IMR-90 (cell line): ENCODE data around the gene LTB4R2. TPM values are rescaled to one million over a fixed set of nuclear protein-coding genes. Genes with fewer than 3 reads are reported as not detected.

Experiments used
- ATAC-seq: fragments of 200-7000 bp; cut with Tn5 transposase; 2 replicates; pipeline ENCODE4 v1.9.1; 2020; ENCODE audit warnings: low read depth, mild to moderate bottlenecking, moderate library complexity
- BruUV-seq: library from RNA; stranded (reverse); fragments of 400-500 nt; replicated peaks from 2 replicates; lab custom pipeline; 2021; lab: Mats Ljungman, UMichigan
- CTCF ChIA-PET: fragments of 300-600 bp; formaldehyde crosslinking; extraction: SDS; loops from one replicate; lab custom pipeline; 2021; ENCODE audit warnings: antibody characterized with exemption; lab: Yijun Ruan, JAX
- POLR2A ChIA-PET: fragments of 300-600 bp; sonication (Branson Sonifier 250); formaldehyde crosslinking; loops from one replicate; lab custom pipeline; 2022; ENCODE audit warnings: antibody characterized with exemption; ENCODE audit not compliant: unreplicated experiment; lab: Charles Lee
- DNase-seq: peaks from one replicate; pipeline ENCODE4 v3.0.0; 2013
- H2AFZ ChIP-seq: replicated peaks from 2 replicates; pipeline ENCODE3; 2013; ENCODE audit warnings: low read length, mild to moderate bottlenecking; ENCODE audit not compliant: poor library complexity
- H2AK5ac ChIP-seq: 2 replicates; pipeline ENCODE4 v1.6.1; 2013; ENCODE audit warnings: low read depth, low read length, inconsistent platforms
- H2AK9ac ChIP-seq: replicated peaks from 2 replicates; pipeline ENCODE3; 2013; ENCODE audit warnings: mild to moderate bottlenecking, low read depth, low read length, moderate library complexity; ENCODE audit not compliant: poor library complexity
- H2BK120ac ChIP-seq: 2 replicates; pipeline ENCODE4 v1.6.1; 2013; ENCODE audit warnings: low read depth, low read length, inconsistent platforms
- H2BK15ac ChIP-seq: 3 replicates; pipeline ENCODE4 v1.6.1; 2013; ENCODE audit warnings: low read depth, low read length, inconsistent platforms
- H2BK20ac ChIP-seq: 2 replicates; pipeline ENCODE4 v1.6.1; 2013; ENCODE audit warnings: low read depth, mild to moderate bottlenecking, inconsistent platforms, low read length, moderate library complexity
- H2BK5ac ChIP-seq: 2 replicates; pipeline ENCODE4 v1.6.1; 2013; ENCODE audit warnings: mild to moderate bottlenecking, low read depth, low read length, inconsistent platforms; ENCODE audit not compliant: poor library complexity, severe bottlenecking
- H3K14ac ChIP-seq: replicated peaks from 2 replicates; pipeline ENCODE4 v1.6.1; 2013; ENCODE audit warnings: low read depth, low read length, inconsistent platforms
- H3K18ac ChIP-seq: 2 replicates; pipeline ENCODE4 v1.6.1; 2013; ENCODE audit warnings: low read depth, low read length, control low read depth
- H3K23ac ChIP-seq: 2 replicates; pipeline ENCODE4 v1.6.1; 2013; ENCODE audit warnings: low read depth, low read length, inconsistent platforms
- H3K27ac ChIP-seq: 2 replicates; pipeline ENCODE4 v1.5.1; 2013; ENCODE audit warnings: mild to moderate bottlenecking, control low read depth, low read length; ENCODE audit not compliant: insufficient read depth
- H3K27me3 ChIP-seq: 2 replicates; pipeline ENCODE4 v1.6.1; 2013; ENCODE audit warnings: low read length; ENCODE audit not compliant: control insufficient read depth, insufficient read depth
- H3K36me3 ChIP-seq: 2 replicates; pipeline ENCODE4 v1.6.1; 2013; ENCODE audit warnings: low read length, mixed read lengths; ENCODE audit not compliant: control insufficient read depth, insufficient read depth
- H3K4ac ChIP-seq: 2 replicates; pipeline ENCODE4 v1.6.1; 2013; ENCODE audit warnings: low read depth, low read length, inconsistent platforms
- H3K4me1 ChIP-seq: 2 replicates; pipeline ENCODE4 v1.6.1; 2013; ENCODE audit warnings: low read length, mixed read lengths; ENCODE audit not compliant: control insufficient read depth, insufficient read depth
- H3K4me2 ChIP-seq: 2 replicates; pipeline ENCODE4 v1.6.1; 2013; ENCODE audit warnings: low read depth, mild to moderate bottlenecking, control low read depth, low read length, moderate library complexity
- H3K4me3 ChIP-seq: 2 replicates; pipeline ENCODE4 v1.5.1; 2013; ENCODE audit warnings: low read depth, mild to moderate bottlenecking, control low read depth, low read length, moderate library complexity; ENCODE audit not compliant: insufficient read depth
- H3K56ac ChIP-seq: 2 replicates; pipeline ENCODE4 v1.6.1; 2013; ENCODE audit warnings: low read length, inconsistent platforms; ENCODE audit not compliant: insufficient read depth; ENCODE audit errors: extremely low read depth
- H3K79me1 ChIP-seq, 2 experiments: 2 replicates each; pipeline ENCODE4 v1.6.1; 2013; ENCODE audit warnings: low read length in 2 of 2, inconsistent platforms in 1 of 2, low read depth in 1 of 2
- H3K9ac ChIP-seq: 2 replicates; pipeline ENCODE4 v1.6.1; 2013; ENCODE audit warnings: low read depth, low read length, control low read depth
- H3K9me1 ChIP-seq: 2 replicates; pipeline ENCODE4 v1.6.1; 2013; ENCODE audit warnings: low read length, inconsistent platforms; ENCODE audit not compliant: insufficient read depth
- H3K9me3 ChIP-seq: 2 replicates; pipeline ENCODE4 v1.6.1; 2013; ENCODE audit warnings: low read length; ENCODE audit not compliant: control insufficient read depth, insufficient read depth
- H4K20me1 ChIP-seq: 2 replicates; pipeline ENCODE4 v1.6.1; 2013; ENCODE audit warnings: low read length, inconsistent platforms; ENCODE audit not compliant: insufficient read depth
- H4K5ac ChIP-seq: 2 replicates; pipeline ENCODE4 v1.6.1; 2013; ENCODE audit warnings: mild to moderate bottlenecking, low read depth, low read length, control low read depth
- H4K8ac ChIP-seq, 2 experiments: 2 replicates each; pipeline ENCODE4 v1.6.1; 2013; ENCODE audit warnings: low read depth in 2 of 2, low read length in 2 of 2, control low read depth in 1 of 2, inconsistent platforms in 1 of 2
- H4K91ac ChIP-seq: 2 replicates; pipeline ENCODE4 v1.6.1; 2013; ENCODE audit warnings: low read depth, low read length, inconsistent platforms; ENCODE audit not compliant: insufficient read depth
- CHD1 ChIP-seq: IDR thresholded peaks from 2 replicates; pipeline ENCODE4 v1.6.1; 2012; ENCODE audit warnings: low read depth, low read length, improper control_type of control experiment
- FOS ChIP-seq: fragments of 150-350 bp; IDR thresholded peaks from 2 replicates; pipeline ENCODE4 v1.6.1; 2016; ENCODE audit warnings: low read depth, low read length
- MAFK ChIP-seq: IDR thresholded peaks from 2 replicates; pipeline ENCODE4 v1.6.1; 2012; ENCODE audit warnings: low read depth, low read length, improper control_type of control experiment
- MAZ ChIP-seq: IDR thresholded peaks from 2 replicates; pipeline ENCODE4 v1.6.1; 2012; ENCODE audit warnings: low read depth, mild to moderate bottlenecking, low read length, improper control_type of control experiment, moderate library complexity, borderline replicate concordance
- POLR2A ChIP-seq: IDR thresholded peaks from 2 replicates; pipeline ENCODE4 v1.6.1; 2012; ENCODE audit warnings: mild to moderate bottlenecking, low read depth, low read length
- RAD21 ChIP-seq: IDR thresholded peaks from 2 replicates; pipeline ENCODE4 v1.6.1; 2012; ENCODE audit warnings: low read length, improper control_type of control experiment
- RCOR1 ChIP-seq: IDR thresholded peaks from 2 replicates; pipeline ENCODE4 v1.6.1; 2012; ENCODE audit warnings: mild to moderate bottlenecking, low read length, improper control_type of control experiment; ENCODE audit not compliant: insufficient replicate concordance
- RFX5 ChIP-seq: IDR thresholded peaks from 2 replicates; pipeline ENCODE4 v1.8.0; 2012; ENCODE audit warnings: low read depth, mild to moderate bottlenecking, low read length, moderate library complexity
- SMC3 ChIP-seq: fragments of 150-350 bp; IDR thresholded peaks from 2 replicates; pipeline ENCODE4 v1.6.1; 2016; ENCODE audit warnings: low read depth, mild to moderate bottlenecking, antibody characterized with exemption, low read length, moderate library complexity
- WGBS, 2 experiments: methylation state at CpG; one replicate each; pipeline versions ENCODE4 v1.1.5 to v1.1.7; 2013; ENCODE audit warnings: missing lambda C conversion rate in 2 of 2; ENCODE audit not compliant: insufficient read length in 1 of 2; ENCODE audit errors: extremely low coverage in 2 of 2; 5-methylcytosine and 5-hydroxymethylcytosine counted together
- dilution Hi-C: fragments of 300-500 bp; cut with HindIII; formaldehyde crosslinking; loops from one replicate; pipeline ENCODE4 v1.14.3; 2018; ENCODE audit warnings: low sequenced_read_pairs; ENCODE audit not compliant: unreplicated experiment
- in situ Hi-C: fragments of 300-500 bp; cut with MboI; formaldehyde crosslinking; loops from 3 replicates; pipeline ENCODE4 v1.14.3; 2019; ENCODE audit warnings: low sequenced_read_pairs, inconsistent platforms, mixed read lengths
- intact Hi-C: fragments of 100-400 bp; cut with micrococcal nuclease; formaldehyde crosslinking; loops from 2 replicates; pipeline ENCODE4 v1.10.0; 2022
- polyA plus RNA-seq, 3 experiments: library from polyadenylated mRNA; depleted of rRNA; stranded (reverse); fragments of >200 nt; gene quantifications; 2 replicates each; pipeline ENCODE4 v1.2.3, GENCODE V29; 2012; ENCODE audit warnings: low replicate concordance in 1 of 3
- total RNA-seq: library from RNA; depleted of rRNA; stranded (reverse); fragments of >200 nt; gene quantifications from 2 replicates; pipeline ENCODE4 v1.2.3, GENCODE V29; 2012
- TF ChIP-seq, protein P1 (sequence below): fragments of 150-350 bp; IDR thresholded peaks from 2 replicates; pipeline ENCODE4 v1.6.1; 2016; ENCODE audit warnings: low read depth, mild to moderate bottlenecking, low read length, moderate library complexity, borderline replicate concordance
- TF ChIP-seq, protein P2 (sequence below): fragments of 150-350 bp; IDR thresholded peaks from 2 replicates; pipeline ENCODE4 v1.6.1; 2017; ENCODE audit warnings: mild to moderate bottlenecking, antibody characterized with exemption, low read length, low read depth
- TF ChIP-seq, protein P3 (sequence below): conservative IDR thresholded peaks from 2 replicates; pipeline ENCODE4 v1.5.1; 2012; ENCODE audit warnings: mild to moderate bottlenecking, low read depth, low read length, improper control_type of control experiment

LTB4R2 gene
- total and polyA plus RNA-seq, 2 of the 4 experiments (the other 2 are of a cell fraction) = 0.72 to 1.7 TPM

DNA sequence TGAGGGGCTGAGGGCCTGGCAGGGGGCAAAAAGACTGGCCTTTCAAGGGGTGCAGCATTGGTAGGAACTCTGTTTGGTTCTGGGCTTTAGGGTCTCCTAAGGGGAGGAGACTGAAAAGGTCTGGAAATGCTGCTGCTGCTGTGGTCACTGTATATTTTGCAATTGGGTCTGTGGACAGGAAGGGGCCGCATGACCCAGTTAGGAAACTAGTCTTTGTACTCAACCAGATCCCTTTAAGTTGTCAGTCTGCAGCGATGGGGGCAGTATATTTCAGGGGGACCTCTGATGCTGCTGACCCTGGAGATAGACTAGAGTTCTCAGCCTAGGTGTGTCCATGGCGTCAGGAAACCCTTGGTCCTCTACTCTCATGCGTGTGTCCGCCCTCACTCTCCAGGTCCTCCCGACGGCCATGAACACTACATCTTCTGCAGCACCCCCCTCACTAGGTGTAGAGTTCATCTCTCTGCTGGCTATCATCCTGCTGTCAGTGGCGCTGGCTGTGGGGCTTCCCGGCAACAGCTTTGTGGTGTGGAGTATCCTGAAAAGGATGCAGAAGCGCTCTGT is 5.4 kb downstream of the LTB4R2 start:
- peaks cover 7% of the 10 kb centered on the region; the same call in 1 of the 2 replicates for H3K4me1 ChIP-seq

More for the DNA sequence above, 5.4 kb downstream of the LTB4R2 start:
- Histone ChIP-seq H2AK5ac (no peak overlapping the region), H3K79me1 (no peaks in the 10 kb centered on the region), H2AK9ac (no peak overlapping the region), H3K4me2 (no peak overlapping the region), H3K23ac (no peak overlapping the region), H4K20me1 (no peaks in the 10 kb centered on the region; the same call in 1 of the 2 replicates), H3K9me3 (no peaks in the 10 kb centered on the region), H3K18ac (no peak overlapping the region), H3K27ac (no peak overlapping the region), H4K91ac (no peak overlapping the region), H3K36me3 (no peaks in the 10 kb centered on the region), H3K9me1 (peaks cover 9% of the 10 kb centered on the region), H3K27me3 (peaks cover 33% of the 10 kb centered on the region), H2AFZ (no peak overlapping the region), H2BK120ac (no peak overlapping the region), H2BK15ac (no peak overlapping the region), H2BK5ac (no peak overlapping the region), H3K56ac (no peak overlapping the region), H3K14ac (no peak overlapping the region), H3K4me3 (no peak overlapping the region), H4K8ac (no peak overlapping the region), H3K9ac (no peak overlapping the region), H3K4ac (no peak overlapping the region), H2BK20ac (no peak overlapping the region), H4K5ac (no peak overlapping the region)
- intact Hi-C loops = no loop called here
- dilution Hi-C loops = no loop called here
- ATAC-seq (no peak), DNase-seq (no peak)
- POLR2A ChIA-PET = no interaction called here
- BruUV-seq = no TSS peak
- 82% methylated on average over 3 of the region's 10 CpGs; no CpG with 5 or more reads in 1 of the 2 experiments for WGBS, 2 experiments
- TF ChIP-seq, protein P1, sequence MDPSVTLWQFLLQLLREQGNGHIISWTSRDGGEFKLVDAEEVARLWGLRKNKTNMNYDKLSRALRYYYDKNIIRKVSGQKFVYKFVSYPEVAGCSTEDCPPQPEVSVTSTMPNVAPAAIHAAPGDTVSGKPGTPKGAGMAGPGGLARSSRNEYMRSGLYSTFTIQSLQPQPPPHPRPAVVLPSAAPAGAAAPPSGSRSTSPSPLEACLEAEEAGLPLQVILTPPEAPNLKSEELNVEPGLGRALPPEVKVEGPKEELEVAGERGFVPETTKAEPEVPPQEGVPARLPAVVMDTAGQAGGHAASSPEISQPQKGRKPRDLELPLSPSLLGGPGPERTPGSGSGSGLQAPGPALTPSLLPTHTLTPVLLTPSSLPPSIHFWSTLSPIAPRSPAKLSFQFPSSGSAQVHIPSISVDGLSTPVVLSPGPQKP = no peak
- TF ChIP-seq MAFK = no peak
- no peak for TF ChIP-seq FOS
- no peak for TF ChIP-seq MAZ
- no peak for TF ChIP-seq CHD1
- TF ChIP-seq, protein P2, sequence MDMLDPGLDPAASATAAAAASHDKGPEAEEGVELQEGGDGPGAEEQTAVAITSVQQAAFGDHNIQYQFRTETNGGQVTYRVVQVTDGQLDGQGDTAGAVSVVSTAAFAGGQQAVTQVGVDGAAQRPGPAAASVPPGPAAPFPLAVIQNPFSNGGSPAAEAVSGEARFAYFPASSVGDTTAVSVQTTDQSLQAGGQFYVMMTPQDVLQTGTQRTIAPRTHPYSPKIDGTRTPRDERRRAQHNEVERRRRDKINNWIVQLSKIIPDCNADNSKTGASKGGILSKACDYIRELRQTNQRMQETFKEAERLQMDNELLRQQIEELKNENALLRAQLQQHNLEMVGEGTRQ = no peak
- TF ChIP-seq RAD21 = no peak
- TF ChIP-seq, protein P3, sequence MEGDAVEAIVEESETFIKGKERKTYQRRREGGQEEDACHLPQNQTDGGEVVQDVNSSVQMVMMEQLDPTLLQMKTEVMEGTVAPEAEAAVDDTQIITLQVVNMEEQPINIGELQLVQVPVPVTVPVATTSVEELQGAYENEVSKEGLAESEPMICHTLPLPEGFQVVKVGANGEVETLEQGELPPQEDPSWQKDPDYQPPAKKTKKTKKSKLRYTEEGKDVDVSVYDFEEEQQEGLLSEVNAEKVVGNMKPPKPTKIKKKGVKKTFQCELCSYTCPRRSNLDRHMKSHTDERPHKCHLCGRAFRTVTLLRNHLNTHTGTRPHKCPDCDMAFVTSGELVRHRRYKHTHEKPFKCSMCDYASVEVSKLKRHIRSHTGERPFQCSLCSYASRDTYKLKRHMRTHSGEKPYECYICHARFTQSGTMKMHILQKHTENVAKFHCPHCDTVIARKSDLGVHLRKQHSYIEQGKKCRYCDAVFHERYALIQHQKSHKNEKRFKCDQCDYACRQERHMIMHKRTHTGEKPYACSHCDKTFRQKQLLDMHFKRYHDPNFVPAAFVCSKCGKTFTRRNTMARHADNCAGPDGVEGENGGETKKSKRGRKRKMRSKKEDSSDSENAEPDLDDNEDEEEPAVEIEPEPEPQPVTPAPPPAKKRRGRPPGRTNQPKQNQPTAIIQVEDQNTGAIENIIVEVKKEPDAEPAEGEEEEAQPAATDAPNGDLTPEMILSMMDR = no peak
- TF ChIP-seq RCOR1 = no peak
- no peak for TF ChIP-seq POLR2A
- TF ChIP-seq RFX5 = no peak
- no peak for TF ChIP-seq SMC3
- in situ Hi-C loops = no loop called here
- CTCF ChIA-PET = interaction anchor here (0.6 kb wide), 1 partner anchor 69 kb away, joined by 4 read pairs; no protein-coding TSS in a partner anchor
